Measurements from ENCODE around the gene KRTAP4-1.

- TF ChIP-seq CSDC2 (CRISPR knock-in tag; IDR thresholded peaks at IDR 0.05) = no peak
- no peak for TF ChIP-seq PATZ1 (CRISPR knock-in tag; IDR thresholded peaks at IDR 0.05; ENCODE audit: borderline replicate concordance)
- TF ChIP-seq ZC3H10 (CRISPR knock-in tag; IDR thresholded peaks at IDR 0.05) = no peak
- no peak for TF ChIP-seq RARB (CRISPR knock-in tag; IDR thresholded peaks at IDR 0.05)
- no peak for TF ChIP-seq ISL1 (CRISPR knock-in tag; IDR thresholded peaks at IDR 0.05)
- no peak for TF ChIP-seq TCF4 (CRISPR knock-in tag; IDR thresholded peaks at IDR 0.05; ENCODE audit: borderline replicate concordance)
- no peak for TF ChIP-seq ZNF70 (CRISPR knock-in tag; IDR thresholded peaks at IDR 0.05)
- TF ChIP-seq CSRNP3 (CRISPR knock-in tag; IDR thresholded peaks at IDR 0.05) = no peak
- no peak for TF ChIP-seq GLIS3 (CRISPR knock-in tag; IDR thresholded peaks at IDR 0.05)
- no peak for TF ChIP-seq POU6F1 (CRISPR knock-in tag; IDR thresholded peaks at IDR 0.05; ENCODE audit: borderline replicate concordance, low read depth)
- no peak for TF ChIP-seq CREB5 (CRISPR knock-in tag; IDR thresholded peaks at IDR 0.05; ENCODE audit: low read depth)
Measured at GRCh38 chr17:41145261-41145660, 39.5 kb downstream of the KRTAP4-1 start.

Measured in SK-N-SH treated with all-trans-retinoic acid at 6 μM for 48 hours (cell line).